ENCODE measurements around the gene ROCK2. TPM values are rescaled to one million over a fixed set of nuclear protein-coding genes. Genes with fewer than 3 reads are reported as not detected.

Gene ROCK2
- total and polyA plus RNA-seq, 9 of the 15 experiments (the other 6 are each of a cell fraction or from before 2014, with no cell fraction given): 4.9 to 30.6 (median 14.3) TPM

DNA sequence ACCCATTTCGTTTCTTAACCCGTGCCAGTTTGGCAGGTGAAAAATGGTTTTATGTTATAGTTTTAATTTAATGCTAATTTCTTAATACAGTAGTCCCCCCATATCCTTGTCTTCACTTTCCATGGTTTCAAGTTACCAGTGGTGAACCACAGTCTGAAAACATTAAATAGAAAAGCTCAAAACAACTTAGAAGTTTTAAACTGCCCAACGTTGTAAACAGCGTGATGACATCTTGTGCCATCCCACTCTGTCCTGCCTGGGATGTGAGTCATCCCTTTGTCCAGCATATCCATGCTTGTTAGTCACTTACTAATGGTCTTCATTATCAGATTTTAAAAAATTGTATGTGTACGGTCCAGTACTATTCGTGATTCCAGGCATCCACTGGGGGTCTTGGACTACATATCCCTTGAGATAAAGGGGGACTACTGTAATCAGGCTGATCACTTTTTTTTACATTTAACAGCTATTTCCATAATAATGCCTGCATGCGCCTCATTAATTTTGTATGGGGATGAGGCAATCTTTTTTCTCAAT is 157.3 kb downstream of the ROCK2 start (continued):
- peak; percentile 5; the same call in 1 of the 2 replicates for TF ChIP-seq ZNF239 (CRISPR knock-in tag; IDR thresholded peaks at IDR 0.05)
- TF ChIP-seq, protein P1, sequence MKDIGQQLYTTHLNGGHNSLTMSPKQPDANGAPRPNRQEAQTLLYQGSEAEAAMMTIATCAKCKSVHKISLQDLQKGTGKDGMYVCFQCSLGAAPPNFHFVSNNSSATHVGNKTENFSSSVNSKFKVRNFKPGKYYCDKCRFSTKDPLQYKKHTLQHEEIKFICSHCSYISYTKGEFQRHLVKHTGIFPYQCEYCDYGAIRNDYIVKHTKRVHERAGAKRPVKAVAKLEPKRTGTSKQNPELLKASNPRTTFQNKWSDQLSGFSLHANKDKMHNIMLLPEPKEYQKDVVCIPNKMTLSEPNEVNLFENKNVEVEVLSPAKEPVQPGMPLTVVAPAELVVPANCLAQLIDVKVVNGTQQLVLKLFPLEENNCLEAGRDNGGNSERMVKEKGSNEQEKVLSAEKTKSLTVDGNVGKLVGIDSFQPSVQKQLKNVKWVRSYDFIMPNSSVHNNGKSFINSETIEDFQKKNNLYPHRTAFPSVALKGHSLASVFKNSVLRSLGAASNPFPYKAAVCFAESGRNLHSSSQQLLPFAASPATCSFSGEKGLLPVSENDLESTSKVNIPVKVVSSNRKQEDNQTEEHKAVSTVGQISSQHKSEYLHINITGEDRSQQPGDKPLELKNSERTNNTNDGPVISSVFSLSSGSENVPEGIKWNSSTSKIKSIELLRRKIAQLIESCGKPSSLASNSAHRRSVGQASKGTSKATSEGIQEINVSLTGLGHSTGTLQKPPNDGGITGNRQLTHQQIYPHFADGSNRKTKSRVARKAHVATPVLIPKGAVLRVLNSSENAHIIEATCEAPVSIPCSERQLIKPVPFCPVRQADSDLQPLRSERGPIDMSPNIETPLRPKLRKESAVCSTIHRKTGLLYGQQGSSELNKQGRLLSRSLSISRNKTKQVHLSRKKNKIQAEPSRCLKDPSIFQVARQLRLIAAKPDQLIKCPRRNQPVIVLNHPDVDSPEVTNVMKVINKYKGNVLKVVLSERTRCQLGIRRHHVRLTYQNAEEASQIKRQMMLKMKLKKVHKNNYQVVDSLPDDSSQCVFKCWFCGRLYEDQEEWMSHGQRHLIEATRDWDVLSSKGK (CRISPR knock-in tag; IDR thresholded peaks at IDR 0.05): no peak
- no peak for TF ChIP-seq POLR2AphosphoS2 (IDR thresholded peaks at IDR 0.05; ENCODE audit: low read length)
- TF ChIP-seq, protein P2, sequence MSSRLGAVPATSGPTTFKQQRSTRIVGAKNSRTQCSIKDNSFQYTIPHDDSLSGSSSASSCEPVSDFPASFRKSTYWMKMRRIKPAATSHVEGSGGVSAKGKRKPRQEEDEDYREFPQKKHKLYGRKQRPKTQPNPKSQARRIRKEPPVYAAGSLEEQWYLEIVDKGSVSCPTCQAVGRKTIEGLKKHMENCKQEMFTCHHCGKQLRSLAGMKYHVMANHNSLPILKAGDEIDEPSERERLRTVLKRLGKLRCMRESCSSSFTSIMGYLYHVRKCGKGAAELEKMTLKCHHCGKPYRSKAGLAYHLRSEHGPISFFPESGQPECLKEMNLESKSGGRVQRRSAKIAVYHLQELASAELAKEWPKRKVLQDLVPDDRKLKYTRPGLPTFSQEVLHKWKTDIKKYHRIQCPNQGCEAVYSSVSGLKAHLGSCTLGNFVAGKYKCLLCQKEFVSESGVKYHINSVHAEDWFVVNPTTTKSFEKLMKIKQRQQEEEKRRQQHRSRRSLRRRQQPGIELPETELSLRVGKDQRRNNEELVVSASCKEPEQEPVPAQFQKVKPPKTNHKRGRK (tag; IDR thresholded peaks at IDR 0.05): no peak; the same call in 1 of the 2 replicates
- TF ChIP-seq LCOR (CRISPR knock-in tag; IDR thresholded peaks at IDR 0.05): 0 out of 2 replicates have a peak, but pooled peaks have one; percentile 19
- TF ChIP-seq ZNF3 (CRISPR knock-in tag; IDR thresholded peaks at IDR 0.05): no peak
- no peak for TF ChIP-seq ZNF232 (CRISPR knock-in tag; IDR thresholded peaks at IDR 0.05)
- TF ChIP-seq ZKSCAN3 (CRISPR knock-in tag; IDR thresholded peaks at IDR 0.05): no peak
- TF ChIP-seq, protein P3, sequence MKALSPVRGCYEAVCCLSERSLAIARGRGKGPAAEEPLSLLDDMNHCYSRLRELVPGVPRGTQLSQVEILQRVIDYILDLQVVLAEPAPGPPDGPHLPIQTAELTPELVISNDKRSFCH (CRISPR knock-in tag; IDR thresholded peaks at IDR 0.05): no peak
- TF ChIP-seq, protein P3 (tag; IDR thresholded peaks at IDR 0.05): no peak
- TF ChIP-seq ZNF507 (tag; conservative IDR thresholded peaks at IDR 0.05): no peak
- no peak for TF ChIP-seq MED1 (CRISPR knock-in tag; IDR thresholded peaks at IDR 0.05; ENCODE audit: borderline replicate concordance)
- TF ChIP-seq RCOR1 (IDR thresholded peaks at IDR 0.05; ENCODE audit: borderline replicate concordance in 1 of 2, low read depth in 2 of 2, low read length in 2 of 2): peak in 1 of 2 experiments; percentile 30; a peak in 1 of 4 replicates
- no peak for TF ChIP-seq MXI1 (IDR thresholded peaks at IDR 0.05; ENCODE audit: low read depth, low read length)
- no peak for TF ChIP-seq E2F3 (CRISPR knock-in tag; IDR thresholded peaks at IDR 0.05)
- no peak for TF ChIP-seq CBX1 (IDR thresholded peaks at IDR 0.05; ENCODE audit: low read depth)
- TF ChIP-seq, protein P4, sequence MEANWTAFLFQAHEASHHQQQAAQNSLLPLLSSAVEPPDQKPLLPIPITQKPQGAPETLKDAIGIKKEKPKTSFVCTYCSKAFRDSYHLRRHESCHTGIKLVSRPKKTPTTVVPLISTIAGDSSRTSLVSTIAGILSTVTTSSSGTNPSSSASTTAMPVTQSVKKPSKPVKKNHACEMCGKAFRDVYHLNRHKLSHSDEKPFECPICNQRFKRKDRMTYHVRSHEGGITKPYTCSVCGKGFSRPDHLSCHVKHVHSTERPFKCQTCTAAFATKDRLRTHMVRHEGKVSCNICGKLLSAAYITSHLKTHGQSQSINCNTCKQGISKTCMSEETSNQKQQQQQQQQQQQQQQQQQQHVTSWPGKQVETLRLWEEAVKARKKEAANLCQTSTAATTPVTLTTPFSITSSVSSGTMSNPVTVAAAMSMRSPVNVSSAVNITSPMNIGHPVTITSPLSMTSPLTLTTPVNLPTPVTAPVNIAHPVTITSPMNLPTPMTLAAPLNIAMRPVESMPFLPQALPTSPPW (CRISPR knock-in tag; IDR thresholded peaks at IDR 0.05): no peak
- TF ChIP-seq BDP1 (IDR thresholded peaks at IDR 0.05; ENCODE audit: insufficient read depth, insufficient read length): no peak
- TF ChIP-seq TEAD4 (IDR thresholded peaks at IDR 0.05; ENCODE audit: low read length): peak; percentile 40; the same call in 1 of the 2 replicates
- TF ChIP-seq TEAD4 (CRISPR knock-in tag; IDR thresholded peaks at IDR 0.05; ENCODE audit: borderline replicate concordance): no peak
- TF ChIP-seq, protein P5, sequence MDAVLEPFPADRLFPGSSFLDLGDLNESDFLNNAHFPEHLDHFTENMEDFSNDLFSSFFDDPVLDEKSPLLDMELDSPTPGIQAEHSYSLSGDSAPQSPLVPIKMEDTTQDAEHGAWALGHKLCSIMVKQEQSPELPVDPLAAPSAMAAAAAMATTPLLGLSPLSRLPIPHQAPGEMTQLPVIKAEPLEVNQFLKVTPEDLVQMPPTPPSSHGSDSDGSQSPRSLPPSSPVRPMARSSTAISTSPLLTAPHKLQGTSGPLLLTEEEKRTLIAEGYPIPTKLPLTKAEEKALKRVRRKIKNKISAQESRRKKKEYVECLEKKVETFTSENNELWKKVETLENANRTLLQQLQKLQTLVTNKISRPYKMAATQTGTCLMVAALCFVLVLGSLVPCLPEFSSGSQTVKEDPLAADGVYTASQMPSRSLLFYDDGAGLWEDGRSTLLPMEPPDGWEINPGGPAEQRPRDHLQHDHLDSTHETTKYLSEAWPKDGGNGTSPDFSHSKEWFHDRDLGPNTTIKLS (IDR thresholded peaks at IDR 0.05; ENCODE audit: borderline replicate concordance, low read depth): no peak
- peak; percentile 53 for TF ChIP-seq EP400 (IDR thresholded peaks at IDR 0.05)
